Neutrophil (primary cell): ENCODE results near the gene AAK1.
"Not testable (repeated sequence)": the region's sequence is repeated elsewhere in the genome, so short reads cannot be mapped to it uniquely, and the experiment has no call there.

Experiments
- H3K27ac ChIP-seq: fragments of 200-600 bp; sonication (generic); 2 replicates; pipeline ENCODE4 v1.5.1; 2016; ENCODE audit warnings: mild to moderate bottlenecking, moderate library complexity
- H3K27me3 ChIP-seq: fragments of 200-600 bp; sonication (generic); 2 replicates; pipeline ENCODE4 v1.6.0; 2016; ENCODE audit warnings: mild to moderate bottlenecking
- H3K36me3 ChIP-seq: fragments of 200-600 bp; sonication (generic); 2 replicates; pipeline ENCODE4 v1.5.1; 2017
- H3K4me1 ChIP-seq, 2 experiments: fragments of 200-600 bp in 1 of 2; sonication (generic) in 1 of 2; 1 replicate in 1 of 2; 2 replicates in 1 of 2; pipeline versions ENCODE4 v1.5.1 to v1.6.1; 2013 to 2016; ENCODE audit warnings: low read depth in 1 of 2, low read length in 1 of 2, mild to moderate bottlenecking in 1 of 2, moderate library complexity in 1 of 2; ENCODE audit not compliant: control insufficient read depth in 1 of 2, insufficient read depth in 1 of 2
- H3K4me3 ChIP-seq, 2 experiments: fragments of 200-600 bp in 1 of 2; sonication (generic) in 1 of 2; 1 replicate in 1 of 2; 2 replicates in 1 of 2; pipeline ENCODE4 v1.5.1; 2013 to 2016; ENCODE audit warnings: low read depth in 1 of 2, low read length in 1 of 2, mild to moderate bottlenecking in 1 of 2, moderate library complexity in 1 of 2
- H3K9me3 ChIP-seq: fragments of 200-600 bp; sonication (generic); 2 replicates; pipeline ENCODE4 v1.5.1; 2016
- TF ChIP-seq, protein P1 (sequence below): fragments of 200-600 bp; sonication (generic); IDR thresholded peaks from 2 replicates; pipeline ENCODE4 v1.5.1; 2016; ENCODE audit warnings: antibody characterized with exemption

Gene AAK1

DNA sequence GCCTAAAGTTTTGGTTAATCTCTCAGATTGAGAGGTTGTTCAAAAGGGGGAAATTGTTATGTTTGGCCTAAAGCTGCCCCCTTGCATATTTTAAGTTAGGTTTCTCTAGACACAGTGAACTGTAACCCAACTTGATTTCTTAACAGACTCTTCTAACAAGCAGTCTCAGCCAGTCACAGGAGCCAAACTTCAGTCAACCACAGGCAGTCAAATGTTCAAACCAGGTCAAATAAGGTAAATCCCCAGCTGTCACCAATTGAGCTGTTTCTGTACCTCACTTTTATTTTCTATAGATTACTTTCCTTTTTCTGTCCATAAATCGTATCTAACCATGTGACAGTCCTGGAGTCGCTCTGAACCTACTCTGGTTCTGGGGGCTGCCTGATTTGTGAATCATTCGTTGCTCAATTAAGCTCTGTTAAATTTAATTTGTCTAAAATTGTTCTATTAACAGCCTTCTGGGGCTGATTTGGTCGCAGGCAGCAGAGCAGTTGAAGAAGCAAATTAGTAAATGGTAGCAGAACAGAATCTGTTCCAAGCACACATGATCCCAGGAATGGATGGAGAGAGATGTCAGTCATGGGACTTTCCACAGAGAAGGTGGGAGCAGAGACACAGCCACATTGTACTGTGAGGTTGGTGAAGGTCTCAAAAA, 189.9 kb downstream of the AAK1 start:
- Histone ChIP-seq H3K27ac (peak overlapping the region; percentile 86), H3K9me3 (no peaks in the 10 kb centered on the region), H3K4me1 (peaks cover 21 to 22% of the 10 kb centered on the region in 2 experiments), H3K4me3 (no peak overlapping the region), H3K27me3 (no peaks in the 10 kb centered on the region), H3K36me3 (no peaks in the 10 kb centered on the region)
- TF ChIP-seq, protein P1, sequence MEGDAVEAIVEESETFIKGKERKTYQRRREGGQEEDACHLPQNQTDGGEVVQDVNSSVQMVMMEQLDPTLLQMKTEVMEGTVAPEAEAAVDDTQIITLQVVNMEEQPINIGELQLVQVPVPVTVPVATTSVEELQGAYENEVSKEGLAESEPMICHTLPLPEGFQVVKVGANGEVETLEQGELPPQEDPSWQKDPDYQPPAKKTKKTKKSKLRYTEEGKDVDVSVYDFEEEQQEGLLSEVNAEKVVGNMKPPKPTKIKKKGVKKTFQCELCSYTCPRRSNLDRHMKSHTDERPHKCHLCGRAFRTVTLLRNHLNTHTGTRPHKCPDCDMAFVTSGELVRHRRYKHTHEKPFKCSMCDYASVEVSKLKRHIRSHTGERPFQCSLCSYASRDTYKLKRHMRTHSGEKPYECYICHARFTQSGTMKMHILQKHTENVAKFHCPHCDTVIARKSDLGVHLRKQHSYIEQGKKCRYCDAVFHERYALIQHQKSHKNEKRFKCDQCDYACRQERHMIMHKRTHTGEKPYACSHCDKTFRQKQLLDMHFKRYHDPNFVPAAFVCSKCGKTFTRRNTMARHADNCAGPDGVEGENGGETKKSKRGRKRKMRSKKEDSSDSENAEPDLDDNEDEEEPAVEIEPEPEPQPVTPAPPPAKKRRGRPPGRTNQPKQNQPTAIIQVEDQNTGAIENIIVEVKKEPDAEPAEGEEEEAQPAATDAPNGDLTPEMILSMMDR, result no peak

DNA sequence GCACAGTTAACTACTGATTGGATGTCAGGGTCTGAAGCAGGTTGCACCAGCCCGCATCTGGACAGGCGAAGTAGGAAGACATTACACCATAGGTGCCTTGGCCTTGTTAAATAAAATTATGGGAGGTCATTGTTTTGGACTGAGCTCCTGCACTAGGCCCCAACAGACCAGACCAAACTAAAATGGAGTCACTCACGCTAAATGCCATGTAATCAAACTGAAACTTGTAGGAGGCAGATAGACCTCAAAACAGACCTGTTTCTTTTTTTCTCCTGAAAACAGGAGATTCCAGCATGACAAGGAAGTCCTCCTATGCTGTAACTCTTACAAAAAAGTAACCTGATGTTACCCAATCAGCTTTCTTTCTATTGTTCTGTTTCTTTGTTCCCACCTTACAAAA, 190.9 kb downstream of the AAK1 start:
- TF ChIP-seq, protein P1, result no peak
- no peaks in the 10 kb centered on the region for H3K36me3 ChIP-seq
- H3K4me3 ChIP-seq, result no peak overlapping the region
- peaks cover 21 to 22% of the 10 kb centered on the region in 2 experiments for H3K4me1 ChIP-seq
- peak overlapping the region; percentile 86 for H3K27ac ChIP-seq
- H3K27me3 ChIP-seq, result no peaks in the 10 kb centered on the region
- H3K9me3 ChIP-seq, result no peaks in the 10 kb centered on the region

DNA sequence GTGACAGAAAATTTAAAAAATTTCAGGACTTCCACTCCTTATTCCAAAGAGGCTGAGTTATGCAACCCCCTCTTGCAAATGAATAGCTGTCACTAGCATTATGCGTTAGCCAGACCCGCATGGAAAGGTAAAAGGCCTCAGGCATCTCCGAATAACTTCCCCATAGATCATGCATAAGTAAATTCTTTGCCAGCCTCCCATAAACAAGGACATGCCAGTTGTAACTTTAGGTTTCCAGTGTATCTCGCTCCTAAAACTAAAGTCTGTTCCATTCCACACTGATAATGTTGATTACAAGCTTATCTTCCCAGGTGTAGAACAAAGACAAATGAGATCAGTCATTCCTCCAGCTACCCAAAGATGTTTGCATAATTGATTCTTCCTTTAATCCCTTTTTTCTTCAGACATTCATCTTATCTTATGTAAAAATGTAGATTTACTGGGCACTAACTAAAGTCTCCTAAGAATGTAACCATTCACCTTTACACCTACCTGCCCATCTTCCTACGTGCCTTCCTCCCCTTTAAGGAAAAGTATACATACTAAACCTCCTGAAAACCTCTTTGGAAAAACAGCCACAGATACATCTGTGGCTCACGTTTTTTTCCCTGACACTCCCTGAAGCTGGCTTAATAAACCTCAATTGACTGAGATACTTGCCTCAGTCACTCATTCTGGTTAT, 192.7 kb downstream of the AAK1 start:
- no peak overlapping the region for H3K4me3 ChIP-seq

DNA sequence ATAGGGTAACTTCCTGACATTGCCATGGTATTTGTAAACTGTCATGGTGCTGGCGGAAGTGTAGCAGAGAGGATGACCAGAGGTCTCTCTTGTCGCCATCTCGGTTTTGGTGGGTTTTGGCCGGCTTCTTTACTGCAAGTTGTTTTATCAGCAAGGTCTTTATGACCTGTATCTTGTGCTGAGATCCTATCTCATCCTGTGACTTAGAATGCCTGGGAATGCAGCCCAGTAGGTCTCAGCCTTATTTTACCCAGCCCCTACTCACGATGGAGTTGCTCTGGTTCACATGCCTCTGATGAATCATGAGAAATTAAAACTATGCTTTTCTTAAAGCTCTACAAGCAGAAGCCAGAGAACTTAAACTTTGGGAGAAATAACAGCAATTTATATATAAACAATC, 193.6 kb downstream of the AAK1 start:
- no peaks in the 10 kb centered on the region for H3K9me3 ChIP-seq
- no peak overlapping the region for H3K27ac ChIP-seq
- H3K4me3 ChIP-seq, result no peak overlapping the region
- TF ChIP-seq, protein P1, result no peak
- H3K4me1 ChIP-seq, result peaks cover 21 to 22% of the 10 kb centered on the region in 2 experiments
- no peaks in the 10 kb centered on the region for H3K36me3 ChIP-seq
- no peaks in the 10 kb centered on the region for H3K27me3 ChIP-seq

More for the DNA sequence above, 192.7 kb downstream of the AAK1 start:
- no peaks in the 10 kb centered on the region for H3K9me3 ChIP-seq
- H3K4me1 ChIP-seq, result peaks cover 21 to 22% of the 10 kb centered on the region in 2 experiments
- no peaks in the 10 kb centered on the region for H3K36me3 ChIP-seq
- TF ChIP-seq, protein P1, result no peak
- H3K27ac ChIP-seq, result no peak overlapping the region
- H3K27me3 ChIP-seq, result no peaks in the 10 kb centered on the region

DNA sequence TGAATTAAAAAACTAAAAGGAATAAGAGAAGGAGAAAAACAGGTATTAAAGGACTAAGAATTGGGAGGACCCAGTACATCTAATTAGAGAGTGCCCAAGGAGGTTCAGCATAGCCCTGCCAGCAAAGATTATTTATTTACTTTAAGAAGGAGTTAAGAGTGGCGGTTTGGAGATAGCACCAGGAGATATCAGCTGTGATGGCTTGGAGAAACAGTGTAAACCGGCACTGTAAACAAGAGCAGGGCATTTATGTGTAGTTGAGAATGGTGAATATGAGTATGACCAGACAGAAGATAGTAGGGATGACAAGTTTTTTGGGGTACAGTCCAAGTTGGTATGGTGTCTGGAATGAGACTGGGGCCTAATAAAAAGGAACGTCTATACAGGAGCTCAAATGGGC, 199.9 kb downstream of the AAK1 start:
- not testable (repeated sequence) for H3K4me1 ChIP-seq, H3K27ac ChIP-seq, H3K4me3 ChIP-seq, H3K9me3 ChIP-seq, H3K36me3 ChIP-seq, H3K27me3 ChIP-seq

DNA sequence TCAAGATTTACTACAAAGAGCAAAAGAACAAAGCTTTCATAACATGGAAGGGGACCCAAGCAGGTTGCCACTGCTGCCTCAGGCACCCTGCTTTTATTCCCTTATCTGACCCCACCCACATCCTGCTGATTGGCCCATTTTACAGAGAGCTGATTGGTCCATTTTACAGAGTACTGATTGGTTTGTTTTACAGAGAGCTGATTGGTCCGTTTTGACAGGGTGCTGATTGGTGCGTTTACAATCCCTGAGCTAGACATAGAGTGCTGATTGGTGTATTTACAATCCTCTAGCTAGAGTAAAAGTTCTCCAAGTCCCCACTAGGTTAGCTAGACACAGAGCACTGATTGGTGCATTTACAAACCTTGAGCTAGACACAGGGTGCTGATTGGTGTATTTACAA, 204.0 kb downstream of the AAK1 start:
- not testable (repeated sequence) for H3K36me3 ChIP-seq, H3K9me3 ChIP-seq, H3K27ac ChIP-seq, H3K4me3 ChIP-seq, H3K27me3 ChIP-seq
- peaks cover 23 to 30% of the 10 kb centered on the region in 2 experiments for H3K4me1 ChIP-seq
